ENCODE data around the gene ENTREP3.
"Not testable (repeated sequence)": the region's sequence is repeated elsewhere in the genome, so short reads cannot be mapped to it uniquely, and the experiment has no call there.

Gene ENTREP3

GRCh38 chr1:155255243-155256007, at the start of gene ENTREP3:
Gene ENTREP3 (minus strand): TSS chr1:155255483. CDS start chr1:155254877, 606 bp downstream.
- DNase-seq (ENCODE audit: low read depth in 2 of 2), result peak in 1 of 2 experiments; percentile 43

- no peak for DNase-seq (ENCODE audit: low read depth in 2 of 2)
These were observed 49.3 kb upstream of the ENTREP3 start for GRCh38 chr1:155304558-155305063.

GRCh38 chr1:155301342-155301841, 46.1 kb upstream of the ENTREP3 start, which contains the start of gene PKLR:
Gene PKLR (minus strand): TSS chr1:155301438. CDS start chr1:155301395, 43 bp downstream.
- DNase-seq (ENCODE audit: low read depth in 2 of 2), result no peak

GRCh38 chr1:155300553-155301329, 45.5 kb upstream of the ENTREP3 start:
- DNase-seq (ENCODE audit: low read depth in 2 of 2), result no peak

GRCh38 chr1:155300024-155300423, 44.7 kb upstream of the ENTREP3 start:
- DNase-seq (ENCODE audit: low read depth in 2 of 2), result no peak

- no peak for DNase-seq (ENCODE audit: low read depth in 2 of 2)
These were observed 42.1 kb upstream of the ENTREP3 start for GRCh38 chr1:155297384-155297783.

- no peak for DNase-seq (ENCODE audit: low read depth in 2 of 2)
These were observed 41.4 kb upstream of the ENTREP3 start for GRCh38 chr1:155296661-155297060.

GRCh38 chr1:155295942-155296267, 40.6 kb upstream of the ENTREP3 start:
- DNase-seq (ENCODE audit: low read depth in 2 of 2), result no peak

GRCh38 chr1:155295183-155295941, 40.1 kb upstream of the ENTREP3 start:
- no peak for DNase-seq (ENCODE audit: low read depth in 2 of 2)

- no peak for DNase-seq (ENCODE audit: low read depth in 2 of 2)
These were observed 39.4 kb upstream of the ENTREP3 start for GRCh38 chr1:155294520-155295182.

GRCh38 chr1:155293086-155293749, 37.9 kb upstream of the ENTREP3 start:
- no peak for DNase-seq (ENCODE audit: low read depth in 2 of 2)

- DNase-seq (ENCODE audit: low read depth in 2 of 2), result not testable (repeated sequence)
These were observed 35.7 kb upstream of the ENTREP3 start for GRCh38 chr1:155291006-155291405.

GRCh38 chr1:155287987-155288543, 32.8 kb upstream of the ENTREP3 start:
- DNase-seq (ENCODE audit: low read depth in 2 of 2), result no peak

- DNase-seq (ENCODE audit: low read depth in 2 of 2), result no peak
These were observed 31.3 kb upstream of the ENTREP3 start for GRCh38 chr1:155286544-155286943.

GRCh38 chr1:155285631-155286044, 30.4 kb upstream of the ENTREP3 start:
- no peak for DNase-seq (ENCODE audit: low read depth in 2 of 2)

- DNase-seq (ENCODE audit: low read depth in 2 of 2), result no peak
These were observed 29.8 kb upstream of the ENTREP3 start for GRCh38 chr1:155285063-155285462.

GRCh38 chr1:155284476-155284875, 29.2 kb upstream of the ENTREP3 start:
- DNase-seq (ENCODE audit: low read depth in 2 of 2), result no peak

- DNase-seq (ENCODE audit: low read depth in 2 of 2), result no peak
These were observed 27.3 kb upstream of the ENTREP3 start for GRCh38 chr1:155282488-155283091.

GRCh38 chr1:155279268-155279667, 24.0 kb upstream of the ENTREP3 start:
- no peak for DNase-seq (ENCODE audit: low read depth in 2 of 2)

GRCh38 chr1:155278689-155279160, 23.4 kb upstream of the ENTREP3 start:
- no peak for DNase-seq (ENCODE audit: low read depth in 2 of 2)

Data from fibroblast of skin of left biceps (primary cell).